HCT116 (cell line): ENCODE data around the gene GLP2R. TPM values are rescaled to one million over a fixed set of nuclear protein-coding genes. Genes with fewer than 3 reads are reported as not detected.

Experiments
- ATAC-seq: fragments of 200-7000 bp; cut with Tn5 transposase; 2 replicates; pipeline ENCODE4 v1.9.1; 2020; ENCODE audit warnings: mild to moderate bottlenecking, moderate library complexity
- BruUV-seq: library from RNA; stranded (reverse); fragments of 400-500 nt; replicated peaks from 2 replicates; lab custom pipeline; 2021; lab: Mats Ljungman, UMichigan
- CTCF ChIA-PET: fragments of 300-600 bp; sonication (Branson Sonifier 250); formaldehyde crosslinking; loops from one replicate; lab custom pipeline; 2021; ENCODE audit warnings: antibody characterized with exemption; lab: Charles Lee
- POLR2A ChIA-PET: fragments of 300-600, 350-600 bp; sonication (Branson Sonifier 250); formaldehyde crosslinking; loops from one replicate; lab custom pipeline; 2021; ENCODE audit warnings: antibody characterized with exemption; lab: Charles Lee
- RAD21 ChIA-PET, 2 experiments: fragments of 300-600 bp; sonication (Branson Sonifier 250); formaldehyde crosslinking; loops; one replicate each; lab custom pipeline; 2023; ENCODE audit warnings: low total read pairs in 2 of 2; ENCODE audit not compliant: uncharacterized antibody in 2 of 2, unreplicated experiment in 2 of 2, low non-redundant PET in 1 of 2; lab: Charles Lee
- DNase-seq: peaks from one replicate; pipeline ENCODE4 v3.0.0-alpha.2; 2010; ENCODE audit warnings: low read depth, low spot score
- H2AFZ ChIP-seq: fragments of 200-600 bp; shearing (Covaris generic), sonication (generic); 2 replicates; pipeline ENCODE4 v1.6.1; 2017; ENCODE audit warnings: low read depth, mixed run types, mixed read lengths, antibody characterized with exemption, low read length; ENCODE audit not compliant: poor library complexity, severe bottlenecking
- H3K27ac ChIP-seq: 2 replicates; pipeline ENCODE4 v1.5.1; 2012; ENCODE audit warnings: low read depth, low read length
- H3K27me3 ChIP-seq: fragments of 200-600 bp; sonication (generic); 2 replicates; pipeline ENCODE4 v1.6.1; 2016; ENCODE audit warnings: mixed run types, low read length, mixed read lengths; ENCODE audit not compliant: insufficient read depth
- H3K36me3 ChIP-seq, 2 experiments: fragments of 200-500 bp in 1 of 2; fragments of 200-600 bp in 1 of 2; sonication (Bioruptor generic) in 1 of 2; sonication (generic) in 1 of 2; 2 replicates each; pipeline versions ENCODE4 v1.5.1 to v1.6.1; 2014 to 2016; ENCODE audit warnings: low read length in 2 of 2, inconsistent platforms in 1 of 2, mixed read lengths in 1 of 2, mixed run types in 1 of 2; ENCODE audit not compliant: insufficient read depth in 2 of 2, control insufficient read depth in 1 of 2
- H3K4me1 ChIP-seq, 2 experiments: fragments of 200-600 bp in 1 of 2; sonication (generic) in 1 of 2; 2 replicates each; pipeline versions ENCODE4 v1.5.1 to v1.6.1; 2012 to 2017; ENCODE audit warnings: low read length in 2 of 2, inconsistent platforms in 1 of 2, mild to moderate bottlenecking in 1 of 2, mixed read lengths in 1 of 2, mixed run types in 1 of 2, moderate library complexity in 1 of 2; ENCODE audit not compliant: insufficient read depth in 2 of 2, control insufficient read depth in 1 of 2
- H3K4me2 ChIP-seq: fragments of 200-600 bp; sonication (generic); 2 replicates; pipeline ENCODE4 v1.6.1; 2017; ENCODE audit warnings: mixed run types, low read length, mixed read lengths
- H3K4me3 ChIP-seq, 2 experiments: fragments of 200-600 bp in 1 of 2; sonication (generic) in 1 of 2; replicated peaks in 1 of 2; 2 replicates each; pipeline ENCODE4 v1.5.1; 2011 to 2016; ENCODE audit warnings: low read length in 2 of 2, control low read depth in 1 of 2, low read depth in 1 of 2, mild to moderate bottlenecking in 1 of 2, mixed read lengths in 1 of 2, mixed run types in 1 of 2
- H3K79me2 ChIP-seq: fragments of 200-600 bp; sonication (generic); 2 replicates; pipeline ENCODE4 v1.6.1; 2017; ENCODE audit warnings: mild to moderate bottlenecking, mixed run types, low read length, moderate library complexity, mixed read lengths; ENCODE audit not compliant: insufficient read depth
- H3K9ac ChIP-seq: fragments of 200-600 bp; sonication (generic); 2 replicates; pipeline ENCODE4 v1.6.1; 2016; ENCODE audit warnings: low read length, mixed read lengths
- H3K9me2 ChIP-seq: fragments of 200-600 bp; sonication (generic), shearing (Covaris generic); 2 replicates; pipeline ENCODE4 v1.6.1; 2017; ENCODE audit warnings: mixed run types, mild to moderate bottlenecking, moderate library complexity; ENCODE audit not compliant: insufficient read depth
- H3K9me3 ChIP-seq, 2 experiments: fragments of 200-500 bp in 1 of 2; fragments of 200-600 bp in 1 of 2; sonication (Bioruptor generic) in 1 of 2; sonication (generic) in 1 of 2; 2 replicates each; pipeline ENCODE4 v1.6.1; 2014 to 2017; ENCODE audit warnings: low read length in 2 of 2, mixed read lengths in 2 of 2, inconsistent platforms in 1 of 2, low read depth in 1 of 2, mild to moderate bottlenecking in 1 of 2, mixed run types in 1 of 2, moderate library complexity in 1 of 2; ENCODE audit not compliant: control insufficient read depth in 1 of 2, insufficient read depth in 1 of 2
- H4K20me1 ChIP-seq: fragments of 200-600 bp; sonication (generic), shearing (Covaris generic); 2 replicates; pipeline ENCODE4 v1.6.1; 2017; ENCODE audit warnings: mixed run types, mild to moderate bottlenecking, moderate library complexity; ENCODE audit not compliant: insufficient read depth
- CEBPB ChIP-seq: IDR thresholded peaks from 2 replicates; pipeline ENCODE4 v1.6.1; 2012; ENCODE audit warnings: low read depth
- ELF1 ChIP-seq: IDR thresholded peaks from 2 replicates; pipeline ENCODE4 v1.6.1; 2012; ENCODE audit warnings: low read depth, borderline replicate concordance
- EZH2 ChIP-seq: fragments of 200-600 bp; sonication (generic); IDR thresholded peaks from 2 replicates; pipeline ENCODE4 v1.6.1; 2017; ENCODE audit warnings: antibody characterized with exemption, mixed run types
- SIN3A ChIP-seq: IDR thresholded peaks from 2 replicates; pipeline ENCODE4 v1.6.1; 2012; ENCODE audit warnings: low read depth
- TCF7L2 ChIP-seq: IDR thresholded peaks from 2 replicates; pipeline ENCODE4 v1.7.0; 2011; ENCODE audit warnings: borderline replicate concordance, inconsistent platforms; ENCODE audit not compliant: insufficient read depth, insufficient read length; ENCODE audit errors: extremely low read depth
- ZNF274 ChIP-seq: fragments of 200-500 bp; sonication (Bioruptor generic); IDR thresholded peaks from 2 replicates; pipeline ENCODE4 v1.6.1; 2014; ENCODE audit warnings: mild to moderate bottlenecking, low read depth, low read length, inconsistent platforms
- intact Hi-C: fragments of 100-400 bp; cut with micrococcal nuclease; formaldehyde crosslinking; loops from 2 replicates; pipeline ENCODE4 v1.10.0; 2022
- total RNA-seq: library from RNA; stranded (reverse); gene quantifications from one replicate; pipeline ENCODE4 v1.2.1, GENCODE V29; 2021; ENCODE audit not compliant: unreplicated experiment
- TF ChIP-seq, protein P1 (sequence below): IDR thresholded peaks from 2 replicates; pipeline ENCODE4 v1.6.1; 2012
- TF ChIP-seq, protein P2 (sequence below): IDR thresholded peaks from 2 replicates; pipeline ENCODE4 v1.6.1; 2011; ENCODE audit warnings: mild to moderate bottlenecking, low read length, moderate library complexity; ENCODE audit not compliant: insufficient replicate concordance; ENCODE audit errors: extremely low read depth
- TF ChIP-seq, protein P3 (sequence below): IDR thresholded peaks from 2 replicates; pipeline ENCODE4 v1.6.1; 2012

The GLP2R gene
- total RNA-seq, 1 experiment from 2014 or later: not detected

DNA sequence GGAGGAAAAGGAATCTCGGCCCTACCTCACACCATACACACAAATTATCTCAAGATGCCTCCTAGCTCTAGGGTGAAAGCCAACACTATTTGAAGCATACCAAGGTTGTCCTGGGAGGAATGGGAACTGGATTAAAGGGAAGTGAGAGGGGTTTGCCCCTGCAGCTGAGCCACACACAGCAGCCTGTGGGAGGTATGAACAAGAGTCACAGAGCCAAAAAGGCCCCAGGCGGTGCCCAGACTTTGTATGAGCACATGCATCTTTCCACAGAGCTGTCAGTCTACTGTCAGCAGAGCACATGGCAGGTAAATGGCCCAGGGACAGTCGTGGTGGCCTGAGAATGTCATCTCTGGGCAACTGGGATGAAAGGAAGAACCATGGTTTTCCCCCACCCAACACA lies 110.4 kb downstream of the GLP2R start:
- TF ChIP-seq EZH2 (no peak), SIN3A (no peak), ELF1 (no peak), TCF7L2 (no peak), ZNF274 (no peak), CEBPB (no peak)
- TF ChIP-seq, protein P1, sequence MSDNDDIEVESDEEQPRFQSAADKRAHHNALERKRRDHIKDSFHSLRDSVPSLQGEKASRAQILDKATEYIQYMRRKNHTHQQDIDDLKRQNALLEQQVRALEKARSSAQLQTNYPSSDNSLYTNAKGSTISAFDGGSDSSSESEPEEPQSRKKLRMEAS: no peak
- TF ChIP-seq, protein P2, sequence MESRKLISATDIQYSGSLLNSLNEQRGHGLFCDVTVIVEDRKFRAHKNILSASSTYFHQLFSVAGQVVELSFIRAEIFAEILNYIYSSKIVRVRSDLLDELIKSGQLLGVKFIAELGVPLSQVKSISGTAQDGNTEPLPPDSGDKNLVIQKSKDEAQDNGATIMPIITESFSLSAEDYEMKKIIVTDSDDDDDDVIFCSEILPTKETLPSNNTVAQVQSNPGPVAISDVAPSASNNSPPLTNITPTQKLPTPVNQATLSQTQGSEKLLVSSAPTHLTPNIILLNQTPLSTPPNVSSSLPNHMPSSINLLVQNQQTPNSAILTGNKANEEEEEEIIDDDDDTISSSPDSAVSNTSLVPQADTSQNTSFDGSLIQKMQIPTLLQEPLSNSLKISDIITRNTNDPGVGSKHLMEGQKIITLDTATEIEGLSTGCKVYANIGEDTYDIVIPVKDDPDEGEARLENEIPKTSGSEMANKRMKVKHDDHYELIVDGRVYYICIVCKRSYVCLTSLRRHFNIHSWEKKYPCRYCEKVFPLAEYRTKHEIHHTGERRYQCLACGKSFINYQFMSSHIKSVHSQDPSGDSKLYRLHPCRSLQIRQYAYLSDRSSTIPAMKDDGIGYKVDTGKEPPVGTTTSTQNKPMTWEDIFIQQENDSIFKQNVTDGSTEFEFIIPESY: no peak
- TF ChIP-seq, protein P3, sequence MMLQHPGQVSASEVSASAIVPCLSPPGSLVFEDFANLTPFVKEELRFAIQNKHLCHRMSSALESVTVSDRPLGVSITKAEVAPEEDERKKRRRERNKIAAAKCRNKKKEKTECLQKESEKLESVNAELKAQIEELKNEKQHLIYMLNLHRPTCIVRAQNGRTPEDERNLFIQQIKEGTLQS: no peak
- ATAC-seq: no peak
- no peak overlapping the region for H2AFZ ChIP-seq
- H3K79me2 ChIP-seq: no peaks in the 10 kb centered on the region
- BruUV-seq: no TSS peak
- H3K9me3 ChIP-seq: no peaks in the 10 kb centered on the region
- H3K4me1 ChIP-seq: no peaks in the 10 kb centered on the region
- ChIA-PET RAD21 (no interaction called here), POLR2A (no interaction called here), CTCF (no interaction called here)
- peaks cover 6% of the 10 kb centered on the region; the same call in 1 of the 2 replicates for H3K27me3 ChIP-seq
- H3K9me2 ChIP-seq: no peaks in the 10 kb centered on the region
- DNase-seq: no peak
- H3K4me3 ChIP-seq: no peak overlapping the region
- no peak overlapping the region for H3K4me2 ChIP-seq
- no peak overlapping the region for H3K9ac ChIP-seq
- intact Hi-C loops: no loop called here
- H3K27ac ChIP-seq: no peak overlapping the region
- H3K36me3 ChIP-seq: no peaks in the 10 kb centered on the region
- H4K20me1 ChIP-seq: no peaks in the 10 kb centered on the region
